Measurements from ENCODE around the gene LHFPL3.

DNA sequence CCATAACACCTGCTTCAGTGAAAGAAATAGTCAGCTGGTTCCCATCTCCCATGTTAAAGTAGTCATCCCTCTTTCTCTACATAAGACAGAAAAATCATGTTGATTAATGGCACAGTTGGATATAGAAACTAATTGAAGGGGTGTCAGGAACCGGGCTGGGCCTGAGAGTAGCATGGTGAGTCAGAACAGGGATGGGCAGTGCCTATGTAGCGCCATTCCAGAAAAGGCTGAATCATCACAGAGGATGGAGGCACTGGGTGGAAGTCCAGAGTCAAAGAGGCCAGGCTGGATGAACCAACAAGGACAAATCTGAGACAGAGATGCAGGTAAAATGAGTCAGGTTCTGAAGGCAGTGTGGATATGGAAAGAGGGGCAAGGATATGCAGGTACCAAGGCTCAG lies 201.2 kb downstream of the LHFPL3 start:
- TF ChIP-seq, protein P1, sequence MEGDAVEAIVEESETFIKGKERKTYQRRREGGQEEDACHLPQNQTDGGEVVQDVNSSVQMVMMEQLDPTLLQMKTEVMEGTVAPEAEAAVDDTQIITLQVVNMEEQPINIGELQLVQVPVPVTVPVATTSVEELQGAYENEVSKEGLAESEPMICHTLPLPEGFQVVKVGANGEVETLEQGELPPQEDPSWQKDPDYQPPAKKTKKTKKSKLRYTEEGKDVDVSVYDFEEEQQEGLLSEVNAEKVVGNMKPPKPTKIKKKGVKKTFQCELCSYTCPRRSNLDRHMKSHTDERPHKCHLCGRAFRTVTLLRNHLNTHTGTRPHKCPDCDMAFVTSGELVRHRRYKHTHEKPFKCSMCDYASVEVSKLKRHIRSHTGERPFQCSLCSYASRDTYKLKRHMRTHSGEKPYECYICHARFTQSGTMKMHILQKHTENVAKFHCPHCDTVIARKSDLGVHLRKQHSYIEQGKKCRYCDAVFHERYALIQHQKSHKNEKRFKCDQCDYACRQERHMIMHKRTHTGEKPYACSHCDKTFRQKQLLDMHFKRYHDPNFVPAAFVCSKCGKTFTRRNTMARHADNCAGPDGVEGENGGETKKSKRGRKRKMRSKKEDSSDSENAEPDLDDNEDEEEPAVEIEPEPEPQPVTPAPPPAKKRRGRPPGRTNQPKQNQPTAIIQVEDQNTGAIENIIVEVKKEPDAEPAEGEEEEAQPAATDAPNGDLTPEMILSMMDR (IDR thresholded peaks at IDR 0.05; ENCODE audit: low read length) = no peak
- TF ChIP-seq EZH2 (IDR thresholded peaks at IDR 0.05; ENCODE audit: borderline replicate concordance, low read length) = no peak

All from OCI-LY1 (cell line).